Liver (tissue), 9 donors: ENCODE data around the gene NF1. TPM values are rescaled to one million over a fixed set of nuclear protein-coding genes. Genes with fewer than 3 reads are reported as not detected.

Experiments
- DNase-seq: peaks from one replicate; pipeline ENCODE4 v3.0.0-alpha.2; 2017; ENCODE audit warnings: low spot score
- H3K27ac ChIP-seq, 2 donors: one replicate each; pipeline ENCODE4 v1.7.0; 2013; ENCODE audit warnings: inconsistent platforms in 2 of 2, low read length in 2 of 2, control low read depth in 1 of 2, low read depth in 1 of 2, mild to moderate bottlenecking in 1 of 2
- H3K27me3 ChIP-seq, 4 donors: one replicate each; pipeline versions ENCODE4 v1.6.1 to v1.7.0; 2013; ENCODE audit warnings: low read length in 3 of 4, inconsistent platforms in 1 of 4, mild to moderate bottlenecking in 1 of 4, moderate library complexity in 1 of 4; ENCODE audit not compliant: control insufficient read depth in 4 of 4, insufficient read depth in 4 of 4
- H3K36me3 ChIP-seq, 4 donors: one replicate each; pipeline versions ENCODE4 v1.6.1 to v1.7.0; 2013; ENCODE audit warnings: low read length in 3 of 4, mild to moderate bottlenecking in 3 of 4, low read depth in 1 of 4, moderate library complexity in 1 of 4; ENCODE audit not compliant: control insufficient read depth in 4 of 4, insufficient read depth in 3 of 4
- H3K4me1 ChIP-seq, 4 donors: one replicate each; pipeline versions ENCODE4 v1.6.1 to v1.7.0; 2013; ENCODE audit warnings: low read length in 3 of 4, mild to moderate bottlenecking in 3 of 4, moderate library complexity in 1 of 4; ENCODE audit not compliant: control insufficient read depth in 4 of 4, insufficient read depth in 4 of 4
- H3K4me3 ChIP-seq, 3 donors: one replicate each; pipeline versions ENCODE4 v1.6.1 to v1.7.0; 2013; ENCODE audit warnings: low read length in 3 of 3, control low read depth in 1 of 3, low read depth in 1 of 3, mild to moderate bottlenecking in 1 of 3
- H3K9ac ChIP-seq, 2 donors: one replicate each; pipeline ENCODE4 v1.7.0; 2013; ENCODE audit warnings: low read length in 2 of 2, mild to moderate bottlenecking in 2 of 2, moderate library complexity in 2 of 2, control low read depth in 1 of 2, low read depth in 1 of 2
- H3K9me3 ChIP-seq, 4 donors: one replicate each; pipeline versions ENCODE4 v1.6.1 to v1.7.0; 2013; ENCODE audit warnings: low read length in 3 of 4; ENCODE audit not compliant: control insufficient read depth in 4 of 4
- CTCF ChIP-seq: fragments of 150-350 bp; IDR thresholded peaks from 2 replicates; pipeline ENCODE4 v1.5.1; 2017; ENCODE audit warnings: improper control_type of control experiment, low read depth, low read length; ENCODE audit not compliant: missing input control
- EGR1 ChIP-seq, 2 donors: IDR thresholded peaks; 2 replicates each; pipeline ENCODE4 v1.6.1; 2016 to 2018; ENCODE audit warnings: antibody characterized with exemption in 2 of 2, low read depth in 2 of 2
- FOXA2 ChIP-seq: IDR thresholded peaks from 2 replicates; pipeline ENCODE4 v1.6.1; 2016; ENCODE audit warnings: antibody characterized with exemption
- GABPA ChIP-seq, 2 donors: IDR thresholded peaks in 1 of 2; conservative IDR thresholded peaks in 1 of 2; 2 replicates each; pipeline ENCODE4 v1.6.1; 2016; ENCODE audit warnings: antibody characterized with exemption in 2 of 2, mild to moderate bottlenecking in 1 of 2, moderate library complexity in 1 of 2
- HNF4A ChIP-seq, 2 donors: conservative IDR thresholded peaks; 2 replicates each; pipeline ENCODE4 v1.6.1; 2016; ENCODE audit warnings: antibody characterized with exemption in 2 of 2, mild to moderate bottlenecking in 2 of 2
- HNF4G ChIP-seq: IDR thresholded peaks from 2 replicates; pipeline ENCODE4 v1.6.1; 2016; ENCODE audit warnings: antibody characterized with exemption
- JUND ChIP-seq, 2 donors: IDR thresholded peaks; 2 replicates each; pipeline ENCODE4 v1.6.1; 2016; ENCODE audit warnings: antibody characterized with exemption in 2 of 2
- MAX ChIP-seq: IDR thresholded peaks from 2 replicates; pipeline ENCODE4 v1.6.1; 2016; ENCODE audit warnings: antibody characterized with exemption
- NR2F2 ChIP-seq: IDR thresholded peaks from 2 replicates; pipeline ENCODE4 v1.6.1; 2016; ENCODE audit warnings: antibody characterized with exemption
- RAD21 ChIP-seq, 2 donors: IDR thresholded peaks; 2 replicates each; pipeline ENCODE4 v1.6.1; 2016; ENCODE audit warnings: antibody characterized with exemption in 2 of 2, mild to moderate bottlenecking in 2 of 2
- RXRA ChIP-seq, 2 donors: IDR thresholded peaks; 2 replicates each; pipeline ENCODE4 v1.6.1; 2017 to 2018; ENCODE audit warnings: antibody characterized with exemption in 2 of 2, mild to moderate bottlenecking in 1 of 2
- SP1 ChIP-seq: IDR thresholded peaks from 2 replicates; pipeline ENCODE4 v1.6.1; 2018; ENCODE audit warnings: antibody characterized with exemption, mild to moderate bottlenecking
- TAF1 ChIP-seq: conservative IDR thresholded peaks from 2 replicates; pipeline ENCODE4 v1.6.1; 2016; ENCODE audit warnings: antibody characterized with exemption, mild to moderate bottlenecking
- YY1 ChIP-seq: IDR thresholded peaks from 2 replicates; pipeline ENCODE4 v1.6.1; 2016; ENCODE audit warnings: antibody characterized with exemption, mild to moderate bottlenecking
- WGBS: extraction: QIAGEN DNeasy Blood & Tissue Kit; methylation state at CpG from one replicate; pipeline ENCODE4 v1.1.7; 2013; 5-methylcytosine and 5-hydroxymethylcytosine counted together
- polyA plus RNA-seq, 2 donors: library from polyadenylated mRNA; stranded (reverse) in 1 of 2; unstranded in 1 of 2; fragments of 200-250 nt in 1 of 2; fragments of >200 nt in 1 of 2; fragmentation: Nextera tagmentation in 1 of 2; extraction: Ambion mirVana in 1 of 2; gene quantifications; one replicate each; pipeline versions ENCODE4 v1.2.1 to v1.2.3, GENCODE V29; 2013 to 2015
- total RNA-seq, 2 donors: library from RNA; depleted of rRNA; stranded (reverse); fragments of >200 nt; gene quantifications; one replicate each; pipeline ENCODE4 v1.2.3, GENCODE V29; 2014
- TF ChIP-seq, protein P1 (sequence below): IDR thresholded peaks from 2 replicates; pipeline ENCODE4 v1.6.1; 2016; ENCODE audit warnings: antibody characterized with exemption, mild to moderate bottlenecking
- TF ChIP-seq, protein P2 (sequence below): IDR thresholded peaks from 2 replicates; pipeline ENCODE4 v1.6.1; 2016; ENCODE audit warnings: antibody characterized with exemption
- TF ChIP-seq, protein P3 (sequence below): IDR thresholded peaks from 2 replicates; pipeline ENCODE4 v1.6.1; 2016; ENCODE audit warnings: antibody characterized with exemption
- donor health status: healthy.
- donor health status: healthy.
- donor health status: healthy.
- donor health status: healthy.
- donor health status: healthy.

NF1 gene
- total and polyA plus RNA-seq, 4 donors, result 4.6 to 42.6 (median 13.5) TPM

DNA sequence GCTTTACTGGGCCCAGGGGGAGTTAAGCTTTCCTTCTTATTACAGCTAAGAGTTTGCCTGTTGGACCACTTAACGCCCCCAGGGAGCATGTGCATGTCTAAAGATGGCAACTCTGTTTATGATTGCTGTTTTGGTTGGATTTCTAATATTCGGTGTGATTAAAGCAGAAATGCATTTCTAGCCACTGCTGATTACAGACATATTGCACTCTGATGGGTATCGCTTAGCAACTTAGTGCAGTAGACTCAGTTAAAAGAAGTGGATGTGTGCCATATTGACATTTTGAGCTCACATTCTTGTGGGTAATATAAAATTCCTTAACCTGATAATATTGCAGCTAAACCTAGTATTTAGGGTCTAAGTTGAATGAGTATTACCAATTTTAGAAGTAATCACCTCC is 4.2 kb downstream of the NF1 start:
- Histone ChIP-seq H3K36me3 (no peaks in the 10 kb centered on the region), H3K4me3 (no peak overlapping the region), H3K4me1 (peaks cover 0 to 12% (median 10%) of the 10 kb centered on the region in 4 donors), H3K27ac (no peak overlapping the region), H3K9ac (no peak overlapping the region), H3K9me3 (no peaks in the 10 kb centered on the region), H3K27me3 (no peaks in the 10 kb centered on the region)
- DNase-seq, result no peak
- 96% methylated on average over 3 of the region's 3 CpGs for WGBS
- TF ChIP-seq FOXA2 (no peak), TAF1 (no peak), SP1 (no peak), HNF4G (no peak), CTCF (no peak), RAD21 (IDR thresholded peaks at IDR 0.05) (no peak), JUND (IDR thresholded peaks at IDR 0.05) (no peak), RXRA (IDR thresholded peaks at IDR 0.05) (no peak), HNF4A (conservative IDR thresholded peaks at IDR 0.05) (no peak), EGR1 (IDR thresholded peaks at IDR 0.05; ENCODE audit: low read depth in 2 of 2) (no peak), YY1 (no peak)
- TF ChIP-seq, protein P1, sequence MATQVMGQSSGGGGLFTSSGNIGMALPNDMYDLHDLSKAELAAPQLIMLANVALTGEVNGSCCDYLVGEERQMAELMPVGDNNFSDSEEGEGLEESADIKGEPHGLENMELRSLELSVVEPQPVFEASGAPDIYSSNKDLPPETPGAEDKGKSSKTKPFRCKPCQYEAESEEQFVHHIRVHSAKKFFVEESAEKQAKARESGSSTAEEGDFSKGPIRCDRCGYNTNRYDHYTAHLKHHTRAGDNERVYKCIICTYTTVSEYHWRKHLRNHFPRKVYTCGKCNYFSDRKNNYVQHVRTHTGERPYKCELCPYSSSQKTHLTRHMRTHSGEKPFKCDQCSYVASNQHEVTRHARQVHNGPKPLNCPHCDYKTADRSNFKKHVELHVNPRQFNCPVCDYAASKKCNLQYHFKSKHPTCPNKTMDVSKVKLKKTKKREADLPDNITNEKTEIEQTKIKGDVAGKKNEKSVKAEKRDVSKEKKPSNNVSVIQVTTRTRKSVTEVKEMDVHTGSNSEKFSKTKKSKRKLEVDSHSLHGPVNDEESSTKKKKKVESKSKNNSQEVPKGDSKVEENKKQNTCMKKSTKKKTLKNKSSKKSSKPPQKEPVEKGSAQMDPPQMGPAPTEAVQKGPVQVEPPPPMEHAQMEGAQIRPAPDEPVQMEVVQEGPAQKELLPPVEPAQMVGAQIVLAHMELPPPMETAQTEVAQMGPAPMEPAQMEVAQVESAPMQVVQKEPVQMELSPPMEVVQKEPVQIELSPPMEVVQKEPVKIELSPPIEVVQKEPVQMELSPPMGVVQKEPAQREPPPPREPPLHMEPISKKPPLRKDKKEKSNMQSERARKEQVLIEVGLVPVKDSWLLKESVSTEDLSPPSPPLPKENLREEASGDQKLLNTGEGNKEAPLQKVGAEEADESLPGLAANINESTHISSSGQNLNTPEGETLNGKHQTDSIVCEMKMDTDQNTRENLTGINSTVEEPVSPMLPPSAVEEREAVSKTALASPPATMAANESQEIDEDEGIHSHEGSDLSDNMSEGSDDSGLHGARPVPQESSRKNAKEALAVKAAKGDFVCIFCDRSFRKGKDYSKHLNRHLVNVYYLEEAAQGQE, result no peak
- TF ChIP-seq, protein P2, sequence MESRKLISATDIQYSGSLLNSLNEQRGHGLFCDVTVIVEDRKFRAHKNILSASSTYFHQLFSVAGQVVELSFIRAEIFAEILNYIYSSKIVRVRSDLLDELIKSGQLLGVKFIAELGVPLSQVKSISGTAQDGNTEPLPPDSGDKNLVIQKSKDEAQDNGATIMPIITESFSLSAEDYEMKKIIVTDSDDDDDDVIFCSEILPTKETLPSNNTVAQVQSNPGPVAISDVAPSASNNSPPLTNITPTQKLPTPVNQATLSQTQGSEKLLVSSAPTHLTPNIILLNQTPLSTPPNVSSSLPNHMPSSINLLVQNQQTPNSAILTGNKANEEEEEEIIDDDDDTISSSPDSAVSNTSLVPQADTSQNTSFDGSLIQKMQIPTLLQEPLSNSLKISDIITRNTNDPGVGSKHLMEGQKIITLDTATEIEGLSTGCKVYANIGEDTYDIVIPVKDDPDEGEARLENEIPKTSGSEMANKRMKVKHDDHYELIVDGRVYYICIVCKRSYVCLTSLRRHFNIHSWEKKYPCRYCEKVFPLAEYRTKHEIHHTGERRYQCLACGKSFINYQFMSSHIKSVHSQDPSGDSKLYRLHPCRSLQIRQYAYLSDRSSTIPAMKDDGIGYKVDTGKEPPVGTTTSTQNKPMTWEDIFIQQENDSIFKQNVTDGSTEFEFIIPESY, result no peak

GRCh38 chr17:31100840-31101459 is 6.2 kb downstream of the NF1 start:
- Histone ChIP-seq H3K27ac (no peak overlapping the region), H3K36me3 (no peaks in the 10 kb centered on the region), H3K9me3 (no peaks in the 10 kb centered on the region), H3K27me3 (no peaks in the 10 kb centered on the region), H3K4me1 (peaks cover 0 to 7% (median 7%) of the 10 kb centered on the region in 4 donors), H3K4me3 (no peak overlapping the region), H3K9ac (no peak overlapping the region)
- WGBS, result 87% methylated on average over 8 of the region's 8 CpGs
- TF ChIP-seq MAX (no peak), RAD21 (IDR thresholded peaks at IDR 0.05) (no peak), CTCF (no peak), HNF4G (no peak), TAF1 (no peak), RXRA (IDR thresholded peaks at IDR 0.05) (no peak), YY1 (no peak), EGR1 (IDR thresholded peaks at IDR 0.05; ENCODE audit: low read depth in 2 of 2) (no peak), JUND (IDR thresholded peaks at IDR 0.05) (no peak), SP1 (no peak), NR2F2 (no peak), HNF4A (conservative IDR thresholded peaks at IDR 0.05) (no peak), FOXA2 (no peak), GABPA (IDR thresholded peaks at IDR 0.05 in 1 of 2, conservative IDR thresholded peaks at IDR 0.05 in 1 of 2) (no peak)
- TF ChIP-seq, protein P3, sequence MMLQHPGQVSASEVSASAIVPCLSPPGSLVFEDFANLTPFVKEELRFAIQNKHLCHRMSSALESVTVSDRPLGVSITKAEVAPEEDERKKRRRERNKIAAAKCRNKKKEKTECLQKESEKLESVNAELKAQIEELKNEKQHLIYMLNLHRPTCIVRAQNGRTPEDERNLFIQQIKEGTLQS, result no peak
- TF ChIP-seq, protein P1, result no peak
- DNase-seq, result no peak
